Esophagus squamous epithelium (tissue), 4 donors: ENCODE measurements around the gene ICE2.

Experiments
- POLR2A ChIP-seq, 4 donors: fragments of 450-650 bp; IDR thresholded peaks; one replicate each; pipeline ENCODE4 v1.6.1; 2017; ENCODE audit warnings: antibody characterized with exemption in 4 of 4, mild to moderate bottlenecking in 4 of 4, moderate library complexity in 3 of 4
- TF ChIP-seq, protein P1 (sequence below), 6 experiments: fragments of 450-650 bp in 4 of 6; fragments of 200-600 bp in 2 of 6; sonication (generic) in 2 of 6; IDR thresholded peaks; one replicate each; pipeline ENCODE4 v1.5.1; 2016 to 2019; ENCODE audit warnings: antibody characterized with exemption in 6 of 6, mild to moderate bottlenecking in 4 of 6, moderate library complexity in 4 of 6

DNA sequence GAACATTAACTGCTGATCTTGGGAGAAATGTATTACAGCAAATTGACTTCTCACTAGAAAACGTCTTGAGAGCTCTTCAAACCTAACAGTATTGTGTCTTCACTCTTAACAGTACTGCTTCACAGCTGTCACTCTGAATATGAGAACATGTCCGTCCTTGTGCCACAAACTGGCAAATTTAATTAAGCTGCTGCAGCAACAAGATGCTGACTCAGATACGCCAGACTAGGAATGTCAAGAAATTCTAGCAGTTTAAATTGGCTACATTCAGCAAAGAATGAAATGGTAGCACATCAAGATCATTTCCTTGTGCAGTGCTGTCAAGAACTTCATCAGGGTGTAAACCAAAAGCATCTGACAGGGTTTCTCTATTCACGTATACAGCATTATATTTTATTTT is 7.6 kb downstream of the ICE2 start:
- TF ChIP-seq, protein P1, sequence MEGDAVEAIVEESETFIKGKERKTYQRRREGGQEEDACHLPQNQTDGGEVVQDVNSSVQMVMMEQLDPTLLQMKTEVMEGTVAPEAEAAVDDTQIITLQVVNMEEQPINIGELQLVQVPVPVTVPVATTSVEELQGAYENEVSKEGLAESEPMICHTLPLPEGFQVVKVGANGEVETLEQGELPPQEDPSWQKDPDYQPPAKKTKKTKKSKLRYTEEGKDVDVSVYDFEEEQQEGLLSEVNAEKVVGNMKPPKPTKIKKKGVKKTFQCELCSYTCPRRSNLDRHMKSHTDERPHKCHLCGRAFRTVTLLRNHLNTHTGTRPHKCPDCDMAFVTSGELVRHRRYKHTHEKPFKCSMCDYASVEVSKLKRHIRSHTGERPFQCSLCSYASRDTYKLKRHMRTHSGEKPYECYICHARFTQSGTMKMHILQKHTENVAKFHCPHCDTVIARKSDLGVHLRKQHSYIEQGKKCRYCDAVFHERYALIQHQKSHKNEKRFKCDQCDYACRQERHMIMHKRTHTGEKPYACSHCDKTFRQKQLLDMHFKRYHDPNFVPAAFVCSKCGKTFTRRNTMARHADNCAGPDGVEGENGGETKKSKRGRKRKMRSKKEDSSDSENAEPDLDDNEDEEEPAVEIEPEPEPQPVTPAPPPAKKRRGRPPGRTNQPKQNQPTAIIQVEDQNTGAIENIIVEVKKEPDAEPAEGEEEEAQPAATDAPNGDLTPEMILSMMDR (IDR thresholded peaks at IDR 0.05) = no peak
- no peak for TF ChIP-seq POLR2A (IDR thresholded peaks at IDR 0.05)
